ENCODE data around the gene ADAMTS18.
"Not testable (repeated sequence)": the region's sequence is repeated elsewhere in the genome, so short reads cannot be mapped to it uniquely, and the experiment has no call there.

The ADAMTS18 gene

GRCh38 chr16:77246150-77246549 lies 188.7 kb downstream of the ADAMTS18 start:
- Histone ChIP-seq H3K79me2 (ENCODE audit: insufficient read depth, low read length) (no peaks in the 10 kb centered on the region), H3K4me1 (ENCODE audit: insufficient read depth, low read length, poor library complexity, severe bottlenecking) (no peaks in the 10 kb centered on the region), H3K9me2 (replicated peaks; ENCODE audit: low read depth, low read length) (no peaks in the 10 kb centered on the region), H3K27me3 (ENCODE audit: insufficient read depth, low read length, poor library complexity, severe bottlenecking) (no peaks in the 10 kb centered on the region), H4K20me1 (ENCODE audit: insufficient read depth, low read length, poor library complexity, severe bottlenecking) (no peaks in the 10 kb centered on the region), H3K4me2 (ENCODE audit: low read depth, low read length, poor library complexity, severe bottlenecking) (no peak overlapping the region), H3K9me3 (ENCODE audit: insufficient read depth, low read depth, low read length) (no peaks in the 10 kb centered on the region), H3K4me3 (ENCODE audit: low read length, poor library complexity, severe bottlenecking) (no peak overlapping the region), H3F3A (ENCODE audit: low read depth) (no peaks in the 10 kb centered on the region), H3K36me3 (ENCODE audit: insufficient read depth, low read length) (no peaks in the 10 kb centered on the region), H2AFZ (ENCODE audit: low read length) (no peak overlapping the region), H3K9ac (ENCODE audit: low read depth, low read length, poor library complexity, severe bottlenecking) (no peak overlapping the region)
- TF ChIP-seq EZH2phosphoT487 (IDR thresholded peaks at IDR 0.05; ENCODE audit: borderline replicate concordance) = no peak
- TF ChIP-seq CTCF (conservative IDR thresholded peaks at IDR 0.05; ENCODE audit: low read length) = no peak

- H3K9ac ChIP-seq (ENCODE audit: low read depth, low read length, poor library complexity, severe bottlenecking); H3K79me2 ChIP-seq (ENCODE audit: insufficient read depth, low read length); H2AFZ ChIP-seq (ENCODE audit: low read length): not testable (repeated sequence)
These were observed 192.4 kb downstream of the ADAMTS18 start for GRCh38 chr16:77242471-77242870.

GRCh38 chr16:77238593-77238992 lies 196.2 kb downstream of the ADAMTS18 start:
- no peaks in the 10 kb centered on the region for H3F3A ChIP-seq (ENCODE audit: low read depth)
- no peaks in the 10 kb centered on the region for H4K20me1 ChIP-seq (ENCODE audit: insufficient read depth, low read length, poor library complexity, severe bottlenecking)
- no peaks in the 10 kb centered on the region for H3K79me2 ChIP-seq (ENCODE audit: insufficient read depth, low read length)
- no peak overlapping the region for H3K9ac ChIP-seq (ENCODE audit: low read depth, low read length, poor library complexity, severe bottlenecking)
- H3K4me3 ChIP-seq (ENCODE audit: low read length, poor library complexity, severe bottlenecking) = no peak overlapping the region
- no peaks in the 10 kb centered on the region for H3K9me2 ChIP-seq (replicated peaks; ENCODE audit: low read depth, low read length)
- no peak overlapping the region for H3K4me2 ChIP-seq (ENCODE audit: low read depth, low read length, poor library complexity, severe bottlenecking)
- H3K4me1 ChIP-seq (ENCODE audit: insufficient read depth, low read length, poor library complexity, severe bottlenecking) = no peaks in the 10 kb centered on the region
- H2AFZ ChIP-seq (ENCODE audit: low read length) = no peak overlapping the region
- H3K27me3 ChIP-seq (ENCODE audit: insufficient read depth, low read length, poor library complexity, severe bottlenecking) = no peaks in the 10 kb centered on the region
- H3K36me3 ChIP-seq (ENCODE audit: insufficient read depth, low read length) = no peaks in the 10 kb centered on the region
- H3K9me3 ChIP-seq (ENCODE audit: insufficient read depth, low read depth, low read length) = no peaks in the 10 kb centered on the region
- TF ChIP-seq EZH2phosphoT487 (IDR thresholded peaks at IDR 0.05; ENCODE audit: borderline replicate concordance) (no peak), CTCF (conservative IDR thresholded peaks at IDR 0.05; ENCODE audit: low read length) (no peak)

More at GRCh38 chr16:77242471-77242870, 192.4 kb downstream of the ADAMTS18 start:
- H3K27me3 ChIP-seq (ENCODE audit: insufficient read depth, low read length, poor library complexity, severe bottlenecking); H3K4me1 ChIP-seq (ENCODE audit: insufficient read depth, low read length, poor library complexity, severe bottlenecking); H3K9me3 ChIP-seq (ENCODE audit: insufficient read depth, low read depth, low read length); H3K36me3 ChIP-seq (ENCODE audit: insufficient read depth, low read length); H3F3A ChIP-seq (ENCODE audit: low read depth); H3K9me2 ChIP-seq (replicated peaks; ENCODE audit: low read depth, low read length); H3K4me3 ChIP-seq (ENCODE audit: low read length, poor library complexity, severe bottlenecking); H3K4me2 ChIP-seq (ENCODE audit: low read depth, low read length, poor library complexity, severe bottlenecking); H4K20me1 ChIP-seq (ENCODE audit: insufficient read depth, low read length, poor library complexity, severe bottlenecking): not testable (repeated sequence)

- Histone ChIP-seq H3K27me3 (ENCODE audit: insufficient read depth, low read length, poor library complexity, severe bottlenecking) (no peaks in the 10 kb centered on the region), H3K79me2 (ENCODE audit: insufficient read depth, low read length) (no peaks in the 10 kb centered on the region), H3K9ac (ENCODE audit: low read depth, low read length, poor library complexity, severe bottlenecking) (no peak overlapping the region), H3F3A (ENCODE audit: low read depth) (no peaks in the 10 kb centered on the region), H3K9me2 (replicated peaks; ENCODE audit: low read depth, low read length) (no peaks in the 10 kb centered on the region), H3K36me3 (ENCODE audit: insufficient read depth, low read length) (no peaks in the 10 kb centered on the region), H3K4me3 (ENCODE audit: low read length, poor library complexity, severe bottlenecking) (peak overlapping the region; percentile 45), H4K20me1 (ENCODE audit: insufficient read depth, low read length, poor library complexity, severe bottlenecking) (no peaks in the 10 kb centered on the region), H2AFZ (ENCODE audit: low read length) (peak overlapping the region; percentile 69), H3K4me1 (ENCODE audit: insufficient read depth, low read length, poor library complexity, severe bottlenecking) (no peaks in the 10 kb centered on the region), H3K4me2 (ENCODE audit: low read depth, low read length, poor library complexity, severe bottlenecking) (peak overlapping the region; percentile 46), H3K9me3 (ENCODE audit: insufficient read depth, low read depth, low read length) (no peaks in the 10 kb centered on the region)
- TF ChIP-seq EZH2phosphoT487 (IDR thresholded peaks at IDR 0.05; ENCODE audit: borderline replicate concordance) (no peak), CTCF (conservative IDR thresholded peaks at IDR 0.05; ENCODE audit: low read length) (peak; percentile 99)
These were observed 198.7 kb downstream of the ADAMTS18 start for GRCh38 chr16:77236063-77236511.
